OCI-LY1 (cell line): ENCODE data around the gene BTN3A1.

Experiments used
- H2AFZ ChIP-seq: fragments of 200-600 bp; sonication (generic), shearing (Covaris generic); 2 replicates; pipeline ENCODE4 v1.6.0; 2014; ENCODE audit warnings: antibody characterized with exemption, mild to moderate bottlenecking, low read length
- H3F3A ChIP-seq: fragments of 200-600 bp; sonication (generic), shearing (Covaris generic); 2 replicates; pipeline ENCODE4 v1.6.0; 2014; ENCODE audit warnings: mild to moderate bottlenecking, antibody characterized with exemption, low read length, moderate library complexity; ENCODE audit not compliant: insufficient read depth
- H3K27ac ChIP-seq: fragments of 200-600 bp; sonication (generic); 2 replicates; pipeline ENCODE4 v1.5.1; 2014; ENCODE audit warnings: low read length, mixed run types, mild to moderate bottlenecking, low read depth; ENCODE audit not compliant: poor library complexity, severe bottlenecking
- H3K27me3 ChIP-seq: fragments of 200-600 bp; sonication (generic); 2 replicates; pipeline ENCODE4 v1.6.0; 2014; ENCODE audit warnings: antibody characterized with exemption, mild to moderate bottlenecking, low read length, moderate library complexity; ENCODE audit not compliant: insufficient read depth
- H3K36me3 ChIP-seq: fragments of 200-600 bp; sonication (generic); 2 replicates; pipeline ENCODE4 v1.6.1; 2014; ENCODE audit warnings: mild to moderate bottlenecking, antibody characterized with exemption, low read length, moderate library complexity, mixed read lengths; ENCODE audit not compliant: insufficient read depth
- H3K4me1 ChIP-seq: fragments of 200-600 bp; sonication (generic); 2 replicates; pipeline ENCODE4 v1.5.1; 2014; ENCODE audit warnings: mild to moderate bottlenecking, low read length, moderate library complexity; ENCODE audit not compliant: insufficient read depth, severe bottlenecking
- H3K4me2 ChIP-seq: fragments of 200-600 bp; sonication (generic), shearing (Covaris generic); 2 replicates; pipeline ENCODE4 v1.6.1; 2014; ENCODE audit warnings: low read length
- H3K4me3 ChIP-seq: fragments of 200-600 bp; sonication (generic); 2 replicates; pipeline ENCODE4 v1.5.1; 2014; ENCODE audit warnings: low read length, low read depth, mild to moderate bottlenecking, mixed read lengths; ENCODE audit not compliant: poor library complexity, severe bottlenecking
- H3K79me2 ChIP-seq: fragments of 200-600 bp; shearing (Covaris generic); 2 replicates; pipeline ENCODE4 v1.6.1; 2016; ENCODE audit warnings: mixed run types, low read length, mixed read lengths; ENCODE audit not compliant: insufficient read depth
- H3K9ac ChIP-seq: fragments of 200-600 bp; sonication (generic), shearing (Covaris generic); 2 replicates; pipeline ENCODE4 v1.6.1; 2014; ENCODE audit warnings: mild to moderate bottlenecking, low read length, mixed read lengths
- H3K9me2 ChIP-seq: fragments of 200-600 bp; sonication (generic), shearing (Covaris generic); 2 replicates; pipeline ENCODE4 v1.6.1; 2014; ENCODE audit warnings: low read depth, mild to moderate bottlenecking, low read length, mixed read lengths
- H3K9me3 ChIP-seq: fragments of 200-600 bp; shearing (Covaris generic); 2 replicates; pipeline ENCODE4 v1.6.1; 2014; ENCODE audit warnings: low read length, mixed read lengths
- H4K20me1 ChIP-seq: fragments of 200-600 bp; sonication (generic), shearing (Covaris generic); 2 replicates; pipeline ENCODE4 v1.6.0; 2016; ENCODE audit warnings: mild to moderate bottlenecking, low read length; ENCODE audit not compliant: insufficient read depth
- CTCF ChIP-seq: fragments of 200-600 bp; sonication (generic), shearing (Covaris generic); IDR thresholded peaks from 2 replicates; pipeline ENCODE4 v1.5.1; 2017; ENCODE audit warnings: mild to moderate bottlenecking, antibody characterized with exemption, low read length, moderate library complexity, mixed read lengths
- EZH2 ChIP-seq: fragments of 200-600 bp; sonication (generic), shearing (Covaris generic); IDR thresholded peaks from 2 replicates; pipeline ENCODE4 v1.8.0; 2017; ENCODE audit warnings: borderline replicate concordance, mixed run types, mild to moderate bottlenecking, antibody characterized with exemption, low read length, moderate library complexity, mixed read lengths

BTN3A1 gene

GRCh38 chr6:26452631-26453235 lies 50.7 kb downstream of the BTN3A1 start:
- no peak for TF ChIP-seq EZH2
- TF ChIP-seq CTCF, result no peak
- Histone ChIP-seq H3K9me2 (no peaks in the 10 kb centered on the region), H3K9ac (no peak overlapping the region), H3K4me3 (no peak overlapping the region), H3K4me2 (no peak overlapping the region), H3K27ac (no peak overlapping the region), H3K36me3 (no peaks in the 10 kb centered on the region), H3F3A (no peaks in the 10 kb centered on the region), H4K20me1 (no peaks in the 10 kb centered on the region), H3K79me2 (no peaks in the 10 kb centered on the region), H3K27me3 (no peaks in the 10 kb centered on the region), H3K9me3 (no peaks in the 10 kb centered on the region), H3K4me1 (peaks cover under 1% of the 10 kb centered on the region), H2AFZ (no peak overlapping the region)

GRCh38 chr6:26454631-26455030 lies 52.6 kb downstream of the BTN3A1 start:
- H3K4me3 ChIP-seq, result no peak overlapping the region
- no peaks in the 10 kb centered on the region for H3K79me2 ChIP-seq
- H3K4me2 ChIP-seq, result no peak overlapping the region
- no peaks in the 10 kb centered on the region for H3K9me2 ChIP-seq
- peaks cover 10% of the 10 kb centered on the region for H3K4me1 ChIP-seq
- no peaks in the 10 kb centered on the region for H3K27me3 ChIP-seq
- no peaks in the 10 kb centered on the region for H3K36me3 ChIP-seq
- H3K27ac ChIP-seq, result no peak overlapping the region
- no peaks in the 10 kb centered on the region for H3K9me3 ChIP-seq
- no peaks in the 10 kb centered on the region for H3F3A ChIP-seq
- no peak for TF ChIP-seq CTCF
- TF ChIP-seq EZH2, result no peak
- H2AFZ ChIP-seq, result no peak overlapping the region
- no peaks in the 10 kb centered on the region for H4K20me1 ChIP-seq
- no peak overlapping the region for H3K9ac ChIP-seq

GRCh38 chr6:26455357-26455970 lies 53.4 kb downstream of the BTN3A1 start:
- H3K4me1 ChIP-seq, result peaks cover 10% of the 10 kb centered on the region
- no peak overlapping the region for H3K4me2 ChIP-seq
- no peaks in the 10 kb centered on the region for H3K36me3 ChIP-seq
- TF ChIP-seq CTCF, result no peak
- no peak for TF ChIP-seq EZH2
- H3F3A ChIP-seq, result no peaks in the 10 kb centered on the region
- H3K27me3 ChIP-seq, result no peaks in the 10 kb centered on the region
- H3K9me2 ChIP-seq, result no peaks in the 10 kb centered on the region
- no peak overlapping the region for H3K4me3 ChIP-seq
- no peak overlapping the region for H3K9ac ChIP-seq
- no peak overlapping the region for H2AFZ ChIP-seq
- no peaks in the 10 kb centered on the region for H3K9me3 ChIP-seq
- H3K79me2 ChIP-seq, result no peaks in the 10 kb centered on the region
- no peaks in the 10 kb centered on the region for H4K20me1 ChIP-seq
- H3K27ac ChIP-seq, result no peak overlapping the region
